ENCODE results near the gene TAF1A. TPM values are rescaled to one million over a fixed set of nuclear protein-coding genes. Genes with fewer than 3 reads are reported as not detected.
A peak's percentile ranks its signal among the peaks of the same experiment; 100 is the strongest.

TAF1A gene
- total and polyA plus RNA-seq, 7 experiments from 2014 or later = 6.5 to 17.9 (median 8.0) TPM

DNA sequence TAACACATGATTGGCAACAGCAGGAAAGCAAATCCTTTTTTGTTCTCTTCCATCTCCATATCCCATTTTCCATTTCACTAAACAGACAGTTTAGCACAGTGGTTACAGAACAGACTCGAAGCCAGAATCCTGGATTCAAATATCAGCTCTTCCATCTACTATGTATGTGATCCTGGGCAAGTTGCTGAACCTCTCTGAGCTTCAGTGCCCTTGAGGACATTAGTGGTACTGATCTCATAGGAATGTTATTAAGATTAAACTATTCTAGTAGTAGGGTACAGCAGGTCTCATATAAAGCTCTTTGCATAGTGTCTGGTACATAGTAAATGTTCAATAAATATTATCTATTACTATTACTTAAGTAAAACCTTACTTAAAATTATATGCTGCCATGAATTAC, 28.1 kb downstream of the TAF1A start:
- Mint-ChIP-seq H3K36me3 (peaks cover 3 to 47% (median 8%) of the 10 kb centered on the region in 5 donors), H3K4me3 (no peak overlapping the region), H3K27ac (peak overlapping the region in 1 of 9 donors; percentile 33), H3K27me3 (no peaks in the 10 kb centered on the region), H3K4me1 (peaks cover 0 to 6% (median 0%) of the 10 kb centered on the region in 7 donors), H3K9me3 (no peaks in the 10 kb centered on the region)
- ChIA-PET CTCF (interaction anchor here (0.6 to 1.0 kb wide), 2 partner anchors 106 to 1924 kb away, joined by 3 read pairs; no protein-coding TSS in a partner anchor), POLR2A (interaction anchor here (1.1 kb wide), 1 partner anchor 28 kb away, joined by 3 read pairs; the partner anchor contains the start of gene TAF1A)
- no peaks in the 10 kb centered on the region for H3K27me3 ChIP-seq (ENCODE audit: control insufficient read depth in 2 of 2, insufficient read depth in 2 of 2, low read length in 2 of 2)
- intact Hi-C loops (cut with micrococcal nuclease) = no loop called here
- H3K27ac ChIP-seq (ENCODE audit: low read depth, low read length) = no peak overlapping the region
- no peaks in the 10 kb centered on the region for H3K9me3 ChIP-seq (ENCODE audit: control insufficient read depth in 2 of 3, low read length in 3 of 3)
- no peaks in the 10 kb centered on the region for H3K4me1 ChIP-seq (ENCODE audit: control insufficient read depth in 2 of 2, insufficient read depth in 2 of 2, low read length in 2 of 2)
- DNase-seq (no peak), ATAC-seq (no peak)
- H3K4me3 ChIP-seq (ENCODE audit: low read length) = no peak overlapping the region
- peaks cover 0 to 36% (median 12%) of the 10 kb centered on the region in 3 experiments for H3K36me3 ChIP-seq (ENCODE audit: control insufficient read depth in 2 of 3, insufficient read depth in 3 of 3, low read length in 3 of 3)

GRCh38 chr1:222557574-222557973, 32.2 kb downstream of the TAF1A start:
- H3K4me1 Mint-ChIP-seq = no peaks in the 10 kb centered on the region
- H3K9me3 ChIP-seq (ENCODE audit: control insufficient read depth in 2 of 3, low read length in 3 of 3) = no peaks in the 10 kb centered on the region
- no peak overlapping the region for H3K27ac Mint-ChIP-seq
- H3K36me3 Mint-ChIP-seq = peaks cover 3 to 39% (median 8%) of the 10 kb centered on the region in 5 donors
- H3K27me3 ChIP-seq (ENCODE audit: control insufficient read depth in 2 of 2, insufficient read depth in 2 of 2, low read length in 2 of 2) = no peaks in the 10 kb centered on the region
- ChIA-PET POLR2A (no interaction called here), CTCF (no interaction called here)
- no peaks in the 10 kb centered on the region for H3K9me3 Mint-ChIP-seq
- H3K4me3 Mint-ChIP-seq = no peak overlapping the region
- H3K4me3 ChIP-seq (ENCODE audit: low read length) = no peak overlapping the region
- no peak overlapping the region for H3K27ac ChIP-seq (ENCODE audit: low read depth, low read length)
- ATAC-seq (no peak), DNase-seq (no peak)
- H3K4me1 ChIP-seq (ENCODE audit: control insufficient read depth in 2 of 2, insufficient read depth in 2 of 2, low read length in 2 of 2) = no peaks in the 10 kb centered on the region
- peaks cover 0 to 26% (median 12%) of the 10 kb centered on the region in 3 experiments for H3K36me3 ChIP-seq (ENCODE audit: control insufficient read depth in 2 of 3, insufficient read depth in 3 of 3, low read length in 3 of 3)
- intact Hi-C loops (cut with micrococcal nuclease) = no loop called here
- H3K27me3 Mint-ChIP-seq = no peaks in the 10 kb centered on the region

GRCh38 chr1:222557148-222557547, 32.6 kb downstream of the TAF1A start:
- Mint-ChIP-seq H3K36me3 (peaks cover 3 to 37% (median 8%) of the 10 kb centered on the region in 5 donors), H3K4me1 (no peaks in the 10 kb centered on the region), H3K4me3 (no peak overlapping the region), H3K27ac (no peak overlapping the region), H3K27me3 (no peaks in the 10 kb centered on the region), H3K9me3 (no peaks in the 10 kb centered on the region)
- ChIA-PET POLR2A (no interaction called here), CTCF (no interaction called here)
- Histone ChIP-seq H3K9me3 (ENCODE audit: control insufficient read depth in 2 of 3, low read length in 3 of 3) (no peaks in the 10 kb centered on the region), H3K36me3 (ENCODE audit: control insufficient read depth in 2 of 3, insufficient read depth in 3 of 3, low read length in 3 of 3) (peaks cover 0 to 24% (median 12%) of the 10 kb centered on the region in 3 experiments), H3K27me3 (ENCODE audit: control insufficient read depth in 2 of 2, insufficient read depth in 2 of 2, low read length in 2 of 2) (no peaks in the 10 kb centered on the region), H3K27ac (ENCODE audit: low read depth, low read length) (no peak overlapping the region), H3K4me1 (ENCODE audit: control insufficient read depth in 2 of 2, insufficient read depth in 2 of 2, low read length in 2 of 2) (no peaks in the 10 kb centered on the region), H3K4me3 (ENCODE audit: low read length) (no peak overlapping the region)
- DNase-seq = no peak
- ATAC-seq = no peak
- intact Hi-C loops (cut with micrococcal nuclease) = no loop called here

- no peak for ATAC-seq
- ChIA-PET CTCF (no interaction called here), POLR2A (no interaction called here)
- DNase-seq = no peak
- Mint-ChIP-seq H3K9me3 (no peaks in the 10 kb centered on the region), H3K4me1 (no peaks in the 10 kb centered on the region), H3K27me3 (no peaks in the 10 kb centered on the region), H3K4me3 (no peak overlapping the region), H3K27ac (peak overlapping the region in 2 of 9 donors; percentile 32 to 51), H3K36me3 (peaks cover 0 to 30% (median 4%) of the 10 kb centered on the region in 5 donors)
- Histone ChIP-seq H3K36me3 (ENCODE audit: control insufficient read depth in 2 of 3, insufficient read depth in 3 of 3, low read length in 3 of 3) (peaks cover 0 to 18% (median 8%) of the 10 kb centered on the region in 3 experiments), H3K4me1 (ENCODE audit: control insufficient read depth in 2 of 2, insufficient read depth in 2 of 2, low read length in 2 of 2) (no peaks in the 10 kb centered on the region), H3K4me3 (ENCODE audit: low read length) (no peak overlapping the region), H3K27me3 (ENCODE audit: control insufficient read depth in 2 of 2, insufficient read depth in 2 of 2, low read length in 2 of 2) (no peaks in the 10 kb centered on the region), H3K9me3 (ENCODE audit: control insufficient read depth in 2 of 3, low read length in 3 of 3) (no peaks in the 10 kb centered on the region), H3K27ac (ENCODE audit: low read depth, low read length) (no peak overlapping the region)
- intact Hi-C loops (cut with micrococcal nuclease) = no loop called here
Measured at GRCh38 chr1:222555992-222556615, 33.6 kb downstream of the TAF1A start.

- POLR2A ChIA-PET = no interaction called here
Measured at GRCh38 chr1:222554177-222554576, 35.6 kb downstream of the TAF1A start.

GRCh38 chr1:222552882-222553281, 36.9 kb downstream of the TAF1A start:
- intact Hi-C loops (cut with micrococcal nuclease) = no loop called here
- no peak overlapping the region for H3K4me3 ChIP-seq (ENCODE audit: low read length)
- ChIA-PET POLR2A (no interaction called here), CTCF (no interaction called here)
- no peak for DNase-seq
- H3K27ac ChIP-seq (ENCODE audit: low read depth, low read length) = no peak overlapping the region
- no peaks in the 10 kb centered on the region for H3K27me3 ChIP-seq (ENCODE audit: control insufficient read depth in 2 of 2, insufficient read depth in 2 of 2, low read length in 2 of 2)
- ATAC-seq = no peak
- peaks cover 0 to 11% (median 0%) of the 10 kb centered on the region in 3 experiments for H3K36me3 ChIP-seq (ENCODE audit: control insufficient read depth in 2 of 3, insufficient read depth in 3 of 3, low read length in 3 of 3)
- no peaks in the 10 kb centered on the region for H3K9me3 Mint-ChIP-seq
- H3K27me3 Mint-ChIP-seq = peaks cover 0 to 3% (median 0%) of the 10 kb centered on the region in 5 donors
- no peaks in the 10 kb centered on the region for H3K9me3 ChIP-seq (ENCODE audit: control insufficient read depth in 2 of 3, low read length in 3 of 3)
- peak overlapping the region in 1 of 9 donors; percentile 56 for H3K27ac Mint-ChIP-seq
- no peaks in the 10 kb centered on the region for H3K4me1 ChIP-seq (ENCODE audit: control insufficient read depth in 2 of 2, insufficient read depth in 2 of 2, low read length in 2 of 2)
- no peak overlapping the region for H3K4me3 Mint-ChIP-seq
- no peaks in the 10 kb centered on the region for H3K4me1 Mint-ChIP-seq
- peaks cover 0 to 17% (median 0%) of the 10 kb centered on the region in 5 donors for H3K36me3 Mint-ChIP-seq

More at GRCh38 chr1:222554177-222554576, 35.6 kb downstream of the TAF1A start:
- H3K27me3 Mint-ChIP-seq = no peaks in the 10 kb centered on the region
- H3K4me3 Mint-ChIP-seq = no peak overlapping the region
- CTCF ChIA-PET = no interaction called here
- no peaks in the 10 kb centered on the region for H3K27me3 ChIP-seq (ENCODE audit: control insufficient read depth in 2 of 2, insufficient read depth in 2 of 2, low read length in 2 of 2)
- H3K36me3 ChIP-seq (ENCODE audit: control insufficient read depth in 2 of 3, insufficient read depth in 3 of 3, low read length in 3 of 3) = peaks cover 0 to 11% (median 0%) of the 10 kb centered on the region in 3 experiments
- no peaks in the 10 kb centered on the region for H3K9me3 Mint-ChIP-seq
- no peak overlapping the region for H3K4me3 ChIP-seq (ENCODE audit: low read length)
- peak overlapping the region in 1 of 9 donors; percentile 62 for H3K27ac Mint-ChIP-seq
- no peak for ATAC-seq
- H3K27ac ChIP-seq (ENCODE audit: low read depth, low read length) = no peak overlapping the region
- H3K9me3 ChIP-seq (ENCODE audit: control insufficient read depth in 2 of 3, low read length in 3 of 3) = no peaks in the 10 kb centered on the region
- no peaks in the 10 kb centered on the region for H3K4me1 Mint-ChIP-seq
- intact Hi-C loops (cut with micrococcal nuclease) = no loop called here
- H3K4me1 ChIP-seq (ENCODE audit: control insufficient read depth in 2 of 2, insufficient read depth in 2 of 2, low read length in 2 of 2) = no peaks in the 10 kb centered on the region
- DNase-seq = no peak
- peaks cover 0 to 20% (median 4%) of the 10 kb centered on the region in 5 donors for H3K36me3 Mint-ChIP-seq

Measured in naive thymus-derived CD4-positive, alpha-beta T cell (primary cell).